ENCODE data around the gene RNF8.
"Not testable (repeated sequence)": the region's sequence is repeated elsewhere in the genome, so short reads cannot be mapped to it uniquely, and the experiment has no call there.

Gene RNF8

DNA sequence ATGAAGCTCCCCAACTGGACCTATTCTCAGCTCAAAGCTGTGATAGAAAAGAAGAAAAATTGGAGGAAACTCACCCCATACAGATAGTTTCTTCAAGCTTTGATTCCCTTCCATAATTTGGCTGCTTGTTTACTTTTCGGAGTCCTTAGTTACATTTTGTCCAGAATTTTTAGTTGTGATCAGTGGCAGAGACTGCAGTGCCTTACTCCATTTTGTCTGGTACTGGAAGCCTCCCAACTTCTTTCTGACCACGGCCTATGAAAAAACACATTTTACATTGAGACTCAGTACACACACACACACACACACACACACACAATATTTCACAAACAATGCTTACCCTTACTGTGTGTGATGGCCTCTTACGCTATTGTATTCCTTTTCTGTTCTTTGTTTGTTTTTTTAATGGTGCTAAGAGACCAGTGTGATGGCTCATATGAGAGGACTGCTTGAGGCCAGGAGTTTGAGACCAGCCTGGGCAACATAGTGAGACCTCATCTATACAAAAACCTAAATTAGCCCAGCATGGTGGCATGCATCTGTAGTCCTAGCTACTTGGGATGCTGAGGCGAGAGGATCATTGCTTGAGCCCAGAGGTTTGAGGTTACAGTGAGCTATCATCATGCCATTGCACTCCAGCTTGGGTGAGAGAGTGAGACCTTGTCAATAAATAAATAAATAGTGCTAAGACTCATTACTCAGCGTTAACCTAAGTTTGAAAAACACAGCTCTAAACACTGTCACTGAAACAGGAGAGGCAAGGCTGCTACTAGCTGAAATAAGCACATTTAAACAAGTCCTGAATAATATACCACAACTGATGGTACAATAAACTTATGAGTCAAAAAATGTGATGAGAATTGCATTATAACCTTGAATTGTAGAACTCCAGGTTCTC lies 13.8 kb upstream of the RNF8 start:
- Histone ChIP-seq H3K4me1 (no peaks in the 10 kb centered on the region), H3K27me3 (no peaks in the 10 kb centered on the region), H3K9me3 (no peaks in the 10 kb centered on the region), H3K36me3 (no peaks in the 10 kb centered on the region), H3K4me3 (ENCODE audit: low read depth, low read length) (no peak overlapping the region)
- no peak for DNase-seq
- TF ChIP-seq, protein P1, sequence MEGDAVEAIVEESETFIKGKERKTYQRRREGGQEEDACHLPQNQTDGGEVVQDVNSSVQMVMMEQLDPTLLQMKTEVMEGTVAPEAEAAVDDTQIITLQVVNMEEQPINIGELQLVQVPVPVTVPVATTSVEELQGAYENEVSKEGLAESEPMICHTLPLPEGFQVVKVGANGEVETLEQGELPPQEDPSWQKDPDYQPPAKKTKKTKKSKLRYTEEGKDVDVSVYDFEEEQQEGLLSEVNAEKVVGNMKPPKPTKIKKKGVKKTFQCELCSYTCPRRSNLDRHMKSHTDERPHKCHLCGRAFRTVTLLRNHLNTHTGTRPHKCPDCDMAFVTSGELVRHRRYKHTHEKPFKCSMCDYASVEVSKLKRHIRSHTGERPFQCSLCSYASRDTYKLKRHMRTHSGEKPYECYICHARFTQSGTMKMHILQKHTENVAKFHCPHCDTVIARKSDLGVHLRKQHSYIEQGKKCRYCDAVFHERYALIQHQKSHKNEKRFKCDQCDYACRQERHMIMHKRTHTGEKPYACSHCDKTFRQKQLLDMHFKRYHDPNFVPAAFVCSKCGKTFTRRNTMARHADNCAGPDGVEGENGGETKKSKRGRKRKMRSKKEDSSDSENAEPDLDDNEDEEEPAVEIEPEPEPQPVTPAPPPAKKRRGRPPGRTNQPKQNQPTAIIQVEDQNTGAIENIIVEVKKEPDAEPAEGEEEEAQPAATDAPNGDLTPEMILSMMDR (IDR thresholded peaks at IDR 0.05; ENCODE audit: low read depth, low read length) = no peak

DNA sequence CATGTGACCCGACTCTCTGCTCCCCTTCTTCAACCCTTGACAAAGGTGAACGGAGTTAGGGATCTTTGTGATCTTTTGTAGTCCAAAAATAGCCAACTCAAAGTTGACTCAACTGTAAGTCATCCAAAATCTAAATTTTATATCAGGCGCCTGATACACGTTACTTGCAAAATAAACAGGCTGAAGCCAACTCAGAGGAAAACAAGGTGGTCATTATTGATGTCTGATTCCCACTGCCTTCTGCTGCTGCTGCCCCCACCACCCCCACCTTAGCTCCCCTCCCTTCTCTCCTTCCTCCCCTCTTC lies 13.2 kb upstream of the RNF8 start:
- TF ChIP-seq, protein P1 (IDR thresholded peaks at IDR 0.05; ENCODE audit: low read depth, low read length) = no peak
- Histone ChIP-seq H3K27me3 (no peaks in the 10 kb centered on the region), H3K9me3 (no peaks in the 10 kb centered on the region), H3K4me1 (no peaks in the 10 kb centered on the region), H3K36me3 (no peaks in the 10 kb centered on the region), H3K4me3 (ENCODE audit: low read depth, low read length) (no peak overlapping the region)
- DNase-seq = no peak

DNA sequence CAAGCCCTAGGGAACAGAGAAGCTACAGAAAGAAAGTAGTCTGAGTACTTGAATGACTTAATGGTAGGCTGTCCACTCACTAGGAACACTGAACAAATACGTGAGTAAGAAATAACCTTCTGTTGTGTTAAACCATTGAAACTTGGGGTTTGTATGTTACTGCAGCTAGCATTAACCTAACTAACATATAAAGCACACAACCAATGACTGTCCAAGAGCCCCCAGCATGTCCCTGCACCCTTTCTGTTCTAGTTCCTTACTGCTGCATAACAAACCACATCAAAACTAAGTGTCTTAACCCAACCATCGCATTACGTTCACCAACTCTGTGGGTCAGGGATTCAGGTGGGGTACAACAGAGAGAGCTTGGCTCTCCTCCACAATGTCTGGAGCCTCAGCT lies 10.5 kb upstream of the RNF8 start:
- TF ChIP-seq, protein P1 (IDR thresholded peaks at IDR 0.05; ENCODE audit: low read depth, low read length) = no peak
- H3K36me3 ChIP-seq = no peaks in the 10 kb centered on the region
- no peak overlapping the region for H3K4me3 ChIP-seq (ENCODE audit: low read depth, low read length)
- H3K27me3 ChIP-seq = no peaks in the 10 kb centered on the region
- H3K4me1 ChIP-seq = no peaks in the 10 kb centered on the region
- no peaks in the 10 kb centered on the region for H3K9me3 ChIP-seq
- no peak for DNase-seq

DNA sequence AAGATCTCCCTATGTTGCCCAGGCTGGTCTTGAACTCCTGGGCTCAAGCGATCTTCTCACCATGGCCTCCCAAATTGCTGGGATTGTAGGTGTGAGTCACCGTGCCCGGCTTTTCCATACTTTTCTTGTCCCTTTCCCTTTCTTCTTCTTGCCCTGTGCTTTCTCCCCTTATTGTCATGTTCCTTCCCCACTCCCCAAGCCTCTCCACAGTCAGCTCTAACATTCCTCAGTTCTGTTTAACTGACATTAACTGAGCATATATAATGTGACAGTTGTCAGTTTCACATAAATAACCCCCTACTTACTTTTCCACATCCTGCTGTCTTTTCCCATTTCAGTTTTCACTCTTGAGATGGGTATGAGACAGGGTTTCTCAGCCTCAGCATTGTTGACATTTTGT lies 9.5 kb upstream of the RNF8 start:
- no peaks in the 10 kb centered on the region for H3K36me3 ChIP-seq
- H3K9me3 ChIP-seq = no peaks in the 10 kb centered on the region
- no peak for DNase-seq
- no peaks in the 10 kb centered on the region for H3K27me3 ChIP-seq
- TF ChIP-seq, protein P1 (IDR thresholded peaks at IDR 0.05; ENCODE audit: low read depth, low read length) = no peak
- no peaks in the 10 kb centered on the region for H3K4me1 ChIP-seq
- H3K4me3 ChIP-seq (ENCODE audit: low read depth, low read length) = no peak overlapping the region

DNA sequence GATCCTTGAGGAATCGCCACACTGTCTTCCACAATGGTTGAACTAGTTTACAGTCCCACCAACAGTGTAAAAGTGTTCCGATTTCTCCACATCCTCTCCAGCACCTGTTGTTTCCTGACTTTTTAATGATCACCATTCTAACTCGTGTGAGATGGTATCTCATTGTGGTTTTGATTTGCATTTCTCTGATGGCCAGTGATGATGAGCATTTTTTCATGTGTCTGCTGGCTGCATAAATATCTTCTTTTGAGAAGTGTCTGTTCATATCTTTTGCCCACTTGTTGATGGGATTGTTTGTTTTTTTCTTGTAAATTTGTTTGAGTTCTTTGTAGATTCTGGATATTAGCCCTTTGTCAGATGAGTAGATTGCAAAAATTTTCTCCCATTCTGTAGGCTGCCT lies 8.0 kb upstream of the RNF8 start:
- H3K4me3 ChIP-seq (ENCODE audit: low read depth, low read length); H3K27me3 ChIP-seq; H3K9me3 ChIP-seq; DNase-seq; H3K4me1 ChIP-seq; H3K36me3 ChIP-seq: not testable (repeated sequence)

DNA sequence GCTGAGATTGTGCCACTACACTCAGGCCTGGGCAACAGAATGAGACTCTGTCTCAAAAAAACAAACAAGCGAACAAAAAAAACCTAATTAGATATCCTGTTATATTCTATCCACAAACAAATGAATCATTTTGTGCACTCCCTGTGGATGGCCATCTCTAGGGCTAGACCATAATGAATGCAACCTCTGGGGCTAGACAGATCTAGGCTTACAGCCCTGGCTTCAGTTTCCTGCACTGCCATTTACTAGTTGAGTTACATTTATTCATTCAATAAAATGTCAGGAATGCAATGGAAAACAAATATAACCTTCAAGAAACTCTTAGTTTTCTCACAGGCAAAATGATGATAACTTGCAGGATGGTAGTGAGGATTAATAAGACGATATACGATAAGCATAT lies 6.6 kb upstream of the RNF8 start:
- no peaks in the 10 kb centered on the region for H3K27me3 ChIP-seq
- H3K4me1 ChIP-seq = no peaks in the 10 kb centered on the region
- TF ChIP-seq, protein P1 (IDR thresholded peaks at IDR 0.05; ENCODE audit: low read depth, low read length) = no peak
- DNase-seq = no peak
- no peaks in the 10 kb centered on the region for H3K36me3 ChIP-seq
- no peak overlapping the region for H3K4me3 ChIP-seq (ENCODE audit: low read depth, low read length)
- H3K9me3 ChIP-seq = no peaks in the 10 kb centered on the region
